ENCODE data around the gene PARVB. TPM values are rescaled to one million over a fixed set of nuclear protein-coding genes. Genes with fewer than 3 reads are reported as not detected.

The PARVB gene
- total RNA-seq, 4 donors from 2014 or later = 27.7 to 88.5 (median 41.7) TPM

DNA sequence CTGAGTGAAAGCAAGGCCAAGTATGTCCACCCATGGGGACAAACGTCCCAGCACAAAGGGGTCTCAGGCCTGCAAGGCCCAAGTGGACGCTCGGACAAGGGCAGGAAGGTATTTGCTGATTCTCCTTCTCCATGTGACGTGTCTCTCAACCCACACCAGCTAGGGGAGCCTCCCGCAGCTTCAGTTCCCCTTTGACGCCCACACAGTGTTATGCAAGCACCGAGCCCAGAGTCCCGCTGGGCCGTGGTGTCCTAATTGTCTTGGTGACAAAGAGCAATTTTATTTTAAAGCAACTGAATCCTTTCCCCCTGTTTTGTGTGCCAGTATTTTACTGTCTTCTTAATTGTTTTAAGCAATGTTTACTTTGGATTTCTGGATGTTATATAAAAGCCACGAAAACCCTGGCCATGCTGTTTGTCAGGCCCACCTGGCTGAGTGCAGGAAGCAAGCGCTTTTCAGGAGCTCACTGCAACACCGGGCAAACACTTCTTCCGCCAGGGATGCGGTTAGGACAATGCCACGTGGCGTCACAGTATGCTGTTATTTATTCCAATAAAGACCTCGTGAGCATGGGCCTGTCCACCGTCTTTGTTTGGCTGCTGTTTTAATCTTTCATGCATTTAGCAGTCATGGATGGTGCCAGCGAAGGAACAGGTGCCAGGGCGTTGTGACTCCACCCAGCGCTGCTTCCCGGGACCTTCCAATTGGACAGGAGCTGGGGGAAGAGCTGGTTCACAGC is 148.4 kb downstream of the PARVB start:
- no peak for DNase-seq
- H3K27ac ChIP-seq = no peak overlapping the region
- no peak overlapping the region for H3K4me3 ChIP-seq
- intact Hi-C loops (cut with DNase I; ENCODE audit: low total_unique reads) = no loop called here
- H3K27me3 ChIP-seq = no peaks in the 10 kb centered on the region
- no peaks in the 10 kb centered on the region for H3K4me1 ChIP-seq
- no peak for TF ChIP-seq POLR2A (IDR thresholded peaks at IDR 0.05)
- no peak for TF ChIP-seq CTCF (IDR thresholded peaks at IDR 0.05)
- no peaks in the 10 kb centered on the region for H3K9me3 ChIP-seq
- H3K36me3 ChIP-seq = no peaks in the 10 kb centered on the region

DNA sequence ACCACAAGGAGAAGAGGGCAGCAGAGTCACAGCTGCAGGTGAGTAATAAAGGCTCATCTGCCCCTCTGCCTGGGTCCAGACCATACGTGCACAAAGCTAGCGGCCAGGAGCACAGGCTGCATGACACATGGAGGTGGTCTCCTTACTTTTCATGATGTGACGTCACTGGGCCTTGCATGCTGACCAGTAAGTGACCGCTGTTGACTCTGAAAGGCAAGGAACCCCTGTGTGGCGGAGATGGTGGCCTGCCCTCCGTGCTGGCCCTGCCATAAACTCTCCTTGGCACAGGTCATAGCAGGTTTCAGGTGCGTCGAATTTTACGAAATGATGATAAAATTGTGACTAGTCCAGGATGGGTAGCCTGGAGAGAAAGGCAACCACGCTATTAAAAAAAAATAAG is 149.1 kb downstream of the PARVB start:
- DNase-seq = no peak
- intact Hi-C loops (cut with DNase I; ENCODE audit: low total_unique reads) = no loop called here
- H3K27ac ChIP-seq = no peak overlapping the region

GRCh38 chr22:44175676-44176075 is 151.6 kb downstream of the PARVB start:
- no peak for DNase-seq
- intact Hi-C loops (cut with DNase I; ENCODE audit: low total_unique reads) = no loop called here
- Histone ChIP-seq H3K27me3 (no peaks in the 10 kb centered on the region), H3K4me3 (no peak overlapping the region), H3K4me1 (no peaks in the 10 kb centered on the region), H3K36me3 (no peaks in the 10 kb centered on the region), H3K27ac (no peak overlapping the region), H3K9me3 (no peaks in the 10 kb centered on the region)
- TF ChIP-seq POLR2A (IDR thresholded peaks at IDR 0.05) (no peak), CTCF (IDR thresholded peaks at IDR 0.05) (no peak)

More for the DNA sequence above, 149.1 kb downstream of the PARVB start:
- TF ChIP-seq POLR2A (IDR thresholded peaks at IDR 0.05) (no peak), CTCF (IDR thresholded peaks at IDR 0.05) (no peak)
- Histone ChIP-seq H3K4me1 (no peaks in the 10 kb centered on the region), H3K9me3 (no peaks in the 10 kb centered on the region), H3K36me3 (no peaks in the 10 kb centered on the region), H3K4me3 (no peak overlapping the region), H3K27me3 (no peaks in the 10 kb centered on the region)

GRCh38 chr22:44179196-44179988 is 155.3 kb downstream of the PARVB start:
- no peaks in the 10 kb centered on the region for H3K4me1 ChIP-seq
- no peak overlapping the region for H3K27ac ChIP-seq
- H3K27me3 ChIP-seq = no peaks in the 10 kb centered on the region
- no peak overlapping the region for H3K4me3 ChIP-seq
- TF ChIP-seq POLR2A (IDR thresholded peaks at IDR 0.05) = no peak
- no peak for TF ChIP-seq CTCF (IDR thresholded peaks at IDR 0.05)
- DNase-seq = no peak
- intact Hi-C loops (cut with DNase I; ENCODE audit: low total_unique reads) = no loop called here
- no peaks in the 10 kb centered on the region for H3K9me3 ChIP-seq
- H3K36me3 ChIP-seq = no peaks in the 10 kb centered on the region

Measured in uterus (tissue), 4 donors.